D341Med (cell line): ENCODE results near the gene GRB10.
"Not testable (repeated sequence)": the region's sequence is repeated elsewhere in the genome, so short reads cannot be mapped to it uniquely, and the experiment has no call there.

Experiments
- DNase-seq: peaks from one replicate; pipeline ENCODE4 v3.0.0; 2012; ENCODE audit warnings: low spot score

Gene GRB10

DNA sequence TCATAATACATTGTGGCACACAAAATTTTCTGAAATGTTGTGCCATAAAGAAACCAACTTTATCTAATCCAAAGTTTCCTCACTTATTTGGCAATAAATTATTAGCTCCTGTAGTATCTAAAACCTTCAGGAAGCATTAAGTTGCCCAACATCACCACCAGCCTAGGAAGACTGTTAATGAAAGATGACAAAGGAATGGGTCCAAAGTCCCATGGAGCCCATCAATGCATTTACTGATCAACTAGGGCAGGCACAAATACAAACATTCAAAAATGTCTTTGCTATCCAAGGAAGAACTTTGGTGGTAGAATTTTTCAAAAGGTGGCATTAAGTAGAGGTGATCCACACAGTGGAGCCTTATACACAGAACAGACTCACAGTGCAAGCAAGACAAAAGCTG lies 4.5 kb downstream of the GRB10 start:
- no peak for DNase-seq

DNA sequence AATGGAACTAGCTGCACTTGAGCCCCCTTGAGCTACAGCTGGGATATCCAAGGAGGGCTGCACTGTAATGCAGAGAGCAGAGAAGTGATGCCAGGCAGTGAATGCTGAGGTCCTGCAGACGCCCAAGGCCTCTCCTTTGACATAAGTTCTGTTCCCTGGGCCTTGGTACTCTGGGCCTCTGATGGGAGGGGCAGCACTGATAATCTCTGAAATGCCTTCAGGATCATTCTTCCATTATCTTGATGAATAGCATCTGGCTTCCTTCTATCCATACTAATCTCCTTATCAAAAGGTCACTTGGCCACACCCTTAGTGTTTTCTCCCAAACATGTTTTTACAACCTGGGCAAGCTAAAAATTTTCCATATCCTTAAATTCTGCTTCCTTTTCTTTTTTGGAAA lies 6.9 kb downstream of the GRB10 start:
- peak; percentile 51 for DNase-seq

DNA sequence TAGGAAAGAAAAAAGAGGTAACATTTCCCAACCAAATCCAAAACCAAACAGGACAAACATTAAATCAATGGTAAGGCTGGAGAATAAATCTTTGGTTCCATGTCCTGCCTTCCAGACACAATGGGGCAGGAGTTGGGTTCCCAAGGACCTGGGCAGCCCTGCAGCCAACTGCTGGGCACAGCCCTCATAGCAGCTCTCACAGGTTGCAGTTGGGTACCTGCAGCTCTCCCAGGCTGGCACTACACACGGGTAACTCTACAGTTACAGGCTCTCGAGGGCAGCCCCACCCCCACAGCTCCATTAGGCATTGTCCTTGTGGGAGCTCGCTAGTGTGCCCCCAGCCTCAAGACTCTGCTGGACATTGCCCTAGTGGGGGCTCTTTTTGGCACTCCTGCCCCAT lies 7.5 kb downstream of the GRB10 start:
- DNase-seq = no peak

DNA sequence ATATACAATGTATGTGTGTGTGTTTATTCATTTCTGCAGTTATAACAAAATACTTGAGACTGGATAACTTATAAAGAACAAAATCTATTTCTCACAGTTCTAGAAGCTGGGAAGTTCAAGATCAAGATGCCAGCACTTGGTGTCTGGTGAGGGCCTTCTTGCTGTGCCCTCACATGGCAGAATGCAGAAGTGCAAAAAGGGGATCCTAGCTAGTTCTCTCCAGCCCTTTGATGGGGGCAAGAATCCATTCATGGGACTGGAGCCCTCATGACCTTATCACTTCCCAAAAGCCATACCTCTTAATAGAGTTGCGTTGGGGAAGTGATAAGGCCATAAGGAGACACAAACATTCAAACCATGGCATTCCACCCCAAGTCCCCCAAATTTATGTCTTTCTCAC lies 8.4 kb downstream of the GRB10 start:
- no peak for DNase-seq

DNA sequence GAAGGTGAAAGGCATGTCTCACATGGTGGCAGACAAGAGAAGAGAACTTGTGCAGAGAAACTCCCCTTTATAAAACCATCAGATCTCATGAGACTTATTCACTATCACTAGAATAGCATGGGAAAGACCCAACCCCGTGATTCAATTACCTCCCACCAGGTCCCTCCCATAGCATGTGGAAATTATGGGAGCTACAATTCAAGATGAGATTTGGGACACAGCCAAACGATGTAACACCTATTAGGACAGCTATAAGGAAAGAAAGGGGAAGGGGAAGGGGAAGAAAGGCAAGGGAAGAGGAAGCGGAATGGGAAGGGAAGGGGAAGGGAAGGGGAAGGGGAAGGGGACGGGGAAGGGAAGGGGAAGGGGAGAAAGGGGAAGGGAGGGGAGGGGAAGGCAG lies 9.6 kb downstream of the GRB10 start:
- not testable (repeated sequence) for DNase-seq

DNA sequence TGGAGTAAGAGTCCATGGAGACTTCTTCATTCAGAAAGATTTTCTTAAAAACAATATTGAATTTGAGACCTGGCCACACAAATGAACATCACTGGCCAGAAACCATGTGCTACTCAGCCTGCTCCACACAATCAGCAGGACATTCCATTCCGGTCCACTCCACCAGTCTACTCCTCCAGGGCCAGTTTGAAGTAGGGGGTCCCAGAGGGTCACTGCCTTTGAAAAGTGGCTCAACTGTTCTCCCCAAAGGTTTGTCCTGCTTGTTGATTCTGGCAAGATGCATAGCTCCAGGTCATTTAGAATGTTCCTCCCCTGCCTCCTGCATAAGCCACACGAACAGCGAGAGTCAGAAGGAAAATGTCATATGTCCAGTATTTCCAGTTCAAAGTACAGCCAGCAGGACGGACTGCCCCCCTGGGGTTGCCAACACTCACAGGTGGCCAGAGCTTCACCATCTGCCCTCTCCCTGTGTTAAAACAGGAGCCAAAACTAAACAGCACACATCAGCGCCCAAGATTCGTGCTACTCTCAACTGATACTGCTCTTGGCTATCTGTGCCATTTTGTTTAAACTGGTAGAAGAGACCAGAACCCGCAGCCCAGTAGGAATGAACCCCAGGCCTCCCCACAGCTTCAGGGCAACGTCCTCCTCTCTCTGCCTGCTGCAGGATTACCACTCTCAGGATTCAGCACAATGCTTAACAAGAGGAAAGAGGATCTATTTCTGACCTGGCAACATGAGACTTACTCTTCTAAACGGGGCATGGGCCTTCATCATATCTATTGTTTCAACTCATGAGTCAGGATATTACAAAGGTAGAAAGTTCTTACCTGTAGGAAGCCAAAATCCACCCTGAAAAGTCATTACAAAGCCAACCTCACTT lies 11.3 kb downstream of the GRB10 start:
- DNase-seq = no peak

DNA sequence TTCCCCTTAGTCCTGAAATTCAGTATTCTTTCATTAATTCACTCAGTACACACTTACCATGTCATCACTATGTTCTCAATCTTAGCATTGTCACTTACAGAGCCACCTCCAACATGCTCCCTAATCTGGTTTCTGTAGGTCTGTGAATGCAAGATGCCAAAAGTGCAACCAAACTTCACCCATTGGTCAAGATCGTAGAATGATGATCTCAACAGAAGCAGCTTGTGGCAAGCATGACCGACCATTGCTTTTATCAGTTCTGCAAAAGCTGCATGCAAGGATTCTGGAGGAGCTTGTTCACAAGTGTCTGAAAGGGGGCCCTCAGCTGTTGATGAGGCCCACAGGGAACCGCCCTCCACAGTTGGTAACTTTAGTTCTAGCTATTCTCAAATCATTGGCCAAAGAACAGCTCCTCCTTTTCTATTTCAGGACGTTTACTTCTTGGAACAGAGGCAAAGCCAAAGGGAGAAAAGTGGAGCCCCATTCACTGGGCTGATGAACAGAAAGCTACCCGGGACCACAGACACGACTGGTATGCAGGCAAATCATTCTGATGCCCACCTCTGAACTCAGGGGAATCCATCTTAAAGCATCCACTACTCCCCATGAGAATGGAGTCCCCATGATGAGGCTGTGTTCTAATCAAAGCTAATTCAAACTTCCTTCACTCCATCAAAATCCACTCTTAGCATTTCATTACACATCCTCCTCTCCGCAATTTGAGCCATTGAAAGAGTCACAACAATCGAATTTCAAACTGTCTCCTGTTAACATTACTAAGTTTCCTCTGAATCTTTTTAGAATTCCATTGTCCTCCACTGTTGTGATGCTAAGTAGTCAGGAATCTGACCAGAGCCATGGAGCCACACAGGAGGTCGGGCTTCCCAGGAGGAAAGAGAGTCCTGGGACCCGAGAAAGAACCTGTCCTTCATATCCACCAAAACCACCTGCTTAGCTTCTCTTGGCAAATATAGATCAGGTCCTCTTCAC lies 13.9 kb downstream of the GRB10 start:
- no peak for DNase-seq

DNA sequence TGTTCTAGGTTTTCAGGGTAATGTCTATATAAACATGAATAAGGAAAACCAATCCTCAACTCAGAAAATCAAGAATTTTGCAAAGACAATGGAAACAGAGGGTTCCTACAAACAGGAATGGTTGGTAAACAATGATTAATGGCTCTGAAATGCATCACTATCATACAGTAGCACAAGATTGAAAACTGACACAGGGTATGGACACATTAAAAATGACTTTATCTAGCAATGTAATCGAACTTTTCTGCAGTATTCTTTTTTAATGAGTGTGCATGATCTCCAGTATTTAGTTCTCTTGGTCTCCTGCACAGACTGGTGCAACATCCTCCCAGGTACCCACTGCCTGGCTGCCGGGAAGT lies 15.9 kb downstream of the GRB10 start:
- no peak for DNase-seq

DNA sequence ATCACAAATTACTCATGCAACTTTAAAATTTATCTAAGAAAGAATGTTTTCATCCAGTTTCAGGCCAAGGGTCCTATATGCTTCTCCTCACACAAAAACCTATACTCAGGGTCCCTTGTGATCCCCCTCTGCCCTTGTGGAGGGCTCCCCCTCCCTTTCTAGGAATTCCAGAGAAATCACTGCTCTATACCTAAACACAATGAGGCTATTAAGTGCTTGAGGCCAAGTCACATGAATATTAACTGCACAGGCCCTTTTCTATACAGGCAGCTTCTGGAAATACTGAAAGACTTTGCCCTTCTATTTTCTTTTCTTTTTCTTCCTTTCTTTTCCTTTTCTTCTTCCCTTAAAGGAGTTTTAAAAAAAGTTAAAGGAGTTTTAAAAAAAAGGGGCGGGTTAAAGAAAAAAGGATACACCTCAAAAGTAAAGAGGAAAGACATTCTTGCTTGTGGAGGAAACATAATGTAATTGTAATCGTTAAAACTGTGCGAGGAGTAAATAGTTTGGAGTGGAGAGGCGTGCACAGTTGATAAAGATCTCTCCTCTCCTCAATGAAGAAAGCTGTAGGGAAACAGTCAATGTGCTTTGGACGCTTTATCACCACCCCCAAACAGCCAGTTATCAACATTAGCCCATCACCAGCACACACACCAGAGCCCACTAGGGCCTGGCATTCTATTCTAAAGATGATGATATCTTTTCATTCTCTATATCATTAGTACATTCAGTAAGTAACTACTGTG lies 16.4 kb downstream of the GRB10 start:
- no peak for DNase-seq

DNA sequence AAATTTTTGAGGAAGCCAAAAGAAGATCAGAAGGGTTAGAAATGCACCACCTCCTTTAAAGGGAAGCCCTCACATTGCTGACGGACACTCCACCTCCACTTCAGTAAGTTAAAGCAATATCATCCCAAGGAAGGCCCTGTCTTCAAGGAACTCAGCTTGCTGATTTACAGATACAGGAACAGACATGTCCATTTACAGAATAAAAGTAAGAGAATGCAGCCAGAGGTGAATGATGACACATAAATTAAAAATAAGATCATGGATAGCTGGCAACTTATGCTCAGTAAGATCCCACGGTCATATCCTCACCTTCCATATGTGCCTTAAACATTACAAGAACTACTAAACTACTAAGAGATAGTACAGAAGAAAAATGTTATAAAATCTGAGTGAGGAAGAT lies 20.4 kb downstream of the GRB10 start:
- no peak for DNase-seq

DNA sequence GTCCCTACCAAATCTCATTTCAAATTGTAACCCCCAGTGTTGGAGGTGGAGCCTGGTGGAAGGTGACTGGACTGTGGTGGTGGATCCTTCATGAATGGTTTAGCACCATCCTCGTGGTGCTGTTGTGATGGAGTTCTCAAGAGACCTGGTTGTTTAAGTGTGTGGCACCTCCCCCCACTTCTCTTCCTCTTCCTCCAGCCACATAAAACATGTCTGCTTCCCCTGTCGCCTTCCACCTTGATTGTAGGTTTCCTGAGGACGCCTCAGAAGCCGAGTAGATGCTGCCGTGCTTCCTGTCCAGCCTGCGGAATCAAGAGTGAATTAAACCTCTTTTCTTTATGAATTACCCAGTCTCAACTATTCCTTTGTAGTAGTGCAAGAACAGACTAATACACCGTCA lies 21.0 kb downstream of the GRB10 start:
- no peak for DNase-seq

DNA sequence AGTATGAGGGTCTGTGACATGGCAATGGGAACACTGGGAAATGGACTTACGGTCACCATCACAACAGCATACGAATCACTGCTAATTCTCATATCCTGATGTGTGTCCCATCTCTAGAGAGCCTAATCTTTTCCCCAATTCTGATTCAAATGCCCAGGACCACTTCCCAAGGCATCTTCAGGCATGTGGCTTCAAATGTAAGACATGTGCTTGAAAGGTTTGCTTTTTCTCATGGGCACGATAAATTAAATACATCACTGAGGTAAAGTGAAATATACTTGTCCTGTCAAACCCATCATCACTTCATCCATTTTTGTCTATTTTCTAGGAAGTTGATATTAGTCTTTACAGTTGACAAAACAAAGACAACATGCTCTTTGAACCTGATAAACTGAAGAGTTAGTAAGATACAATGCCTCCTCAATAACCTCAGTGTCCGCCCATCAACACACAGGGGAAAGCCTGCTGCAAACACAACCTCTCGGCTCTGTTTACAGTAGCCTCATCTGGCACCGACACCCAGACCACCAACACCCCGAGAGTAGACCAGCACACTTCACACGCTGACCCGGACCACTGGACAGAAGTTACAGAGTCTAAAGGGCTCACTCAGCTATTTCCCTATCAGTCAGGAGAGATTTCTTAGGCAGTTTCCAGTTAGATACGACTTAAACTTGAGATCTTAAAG lies 24.8 kb downstream of the GRB10 start:
- DNase-seq = no peak

DNA sequence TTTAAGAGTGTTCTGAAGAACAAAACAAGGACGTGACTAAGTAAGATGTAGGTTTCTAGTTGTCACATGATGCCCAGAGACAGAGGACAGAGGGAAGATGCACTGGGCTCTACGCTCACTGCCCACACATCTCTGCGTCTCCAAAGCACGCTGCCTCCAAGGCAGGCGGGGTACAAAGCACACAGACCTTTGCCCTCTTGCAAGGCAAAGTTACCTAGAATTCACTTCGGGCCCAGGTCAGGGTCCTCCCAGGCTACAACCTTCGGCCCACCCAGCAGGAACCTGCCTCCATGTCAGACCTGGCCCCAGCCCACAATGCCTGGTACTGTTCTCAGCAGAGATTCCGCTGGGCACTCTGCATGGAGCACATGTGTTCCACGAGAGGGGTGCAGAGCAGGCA lies 26.5 kb downstream of the GRB10 start:
- DNase-seq = no peak

DNA sequence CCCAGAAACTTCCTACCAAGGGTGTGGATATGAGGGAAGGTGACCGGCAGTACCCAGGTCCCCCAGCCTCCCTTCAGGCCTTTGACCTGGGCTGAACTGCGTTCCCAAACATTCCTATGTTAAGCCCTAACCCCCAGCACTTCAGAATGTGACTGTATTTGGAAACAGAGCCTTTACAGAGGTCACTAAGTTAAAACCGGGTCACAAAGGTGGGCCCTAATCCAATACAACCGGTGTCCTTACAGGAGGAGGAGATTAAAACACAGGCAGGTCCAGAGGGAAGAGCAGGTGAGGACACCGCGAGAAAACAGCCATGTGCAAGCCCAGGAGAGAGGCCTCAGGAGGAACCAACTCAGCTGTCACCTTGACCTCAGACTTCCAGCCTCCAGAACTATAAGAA lies 28.0 kb downstream of the GRB10 start:
- no peak for DNase-seq

DNA sequence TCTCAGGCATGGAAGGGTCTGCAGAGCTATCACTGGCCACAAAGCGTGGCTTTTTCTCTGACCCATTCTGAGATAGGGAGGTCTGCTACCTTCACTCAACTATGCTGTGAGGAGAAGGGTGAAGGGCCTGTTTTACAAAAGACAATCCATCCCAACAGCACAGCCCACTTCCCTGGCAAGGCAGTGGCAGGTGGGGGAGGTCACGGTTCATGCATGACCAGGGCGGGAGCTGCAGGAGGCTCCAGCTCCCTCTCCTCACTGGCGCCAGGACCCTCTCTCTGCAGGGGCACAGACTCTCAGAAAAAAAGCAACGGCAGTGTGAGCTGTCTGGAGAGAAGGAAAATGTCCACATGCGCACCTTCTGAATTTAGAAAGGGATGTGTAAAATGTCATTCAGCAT lies 28.5 kb downstream of the GRB10 start:
- DNase-seq = no peak

DNA sequence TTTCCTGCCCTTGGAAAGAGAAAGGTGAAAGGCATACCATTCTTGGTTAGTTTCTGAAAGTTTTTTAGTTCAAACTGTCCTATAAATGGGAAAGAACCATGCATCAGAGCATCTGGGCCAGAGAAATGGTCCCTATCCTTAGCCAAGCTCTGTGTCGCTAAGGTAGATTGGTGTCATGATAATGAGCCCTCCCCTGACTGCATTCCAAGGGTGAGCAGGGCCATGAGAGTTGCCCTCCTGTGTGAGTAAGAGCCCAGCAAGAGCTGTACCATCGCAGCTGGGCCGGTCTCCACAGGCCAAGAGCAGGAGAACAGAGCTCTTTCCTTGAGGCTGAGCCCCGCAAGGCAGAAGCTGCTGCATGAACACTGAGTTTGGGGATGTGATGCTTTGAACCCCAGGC lies 30.3 kb downstream of the GRB10 start:
- no peak for DNase-seq

DNA sequence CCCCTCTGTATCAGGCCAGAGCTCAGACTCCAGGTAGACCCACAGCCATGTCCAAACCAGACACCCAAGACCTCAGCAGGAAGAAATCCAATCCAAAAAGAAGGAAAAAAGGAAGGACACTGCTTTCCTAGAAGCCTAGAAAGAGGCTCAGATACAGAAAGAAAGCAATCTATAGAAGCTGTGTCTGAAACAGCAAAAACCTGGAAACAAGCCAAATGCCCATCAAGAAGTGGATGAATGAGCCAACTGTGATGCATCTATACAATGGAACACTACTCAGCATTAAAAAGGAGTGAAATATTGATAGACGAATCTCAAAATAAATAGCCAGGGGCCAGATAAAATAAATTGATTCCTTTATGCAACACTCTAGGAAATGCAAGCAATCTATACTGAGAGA lies 31.6 kb downstream of the GRB10 start:
- DNase-seq = no peak

DNA sequence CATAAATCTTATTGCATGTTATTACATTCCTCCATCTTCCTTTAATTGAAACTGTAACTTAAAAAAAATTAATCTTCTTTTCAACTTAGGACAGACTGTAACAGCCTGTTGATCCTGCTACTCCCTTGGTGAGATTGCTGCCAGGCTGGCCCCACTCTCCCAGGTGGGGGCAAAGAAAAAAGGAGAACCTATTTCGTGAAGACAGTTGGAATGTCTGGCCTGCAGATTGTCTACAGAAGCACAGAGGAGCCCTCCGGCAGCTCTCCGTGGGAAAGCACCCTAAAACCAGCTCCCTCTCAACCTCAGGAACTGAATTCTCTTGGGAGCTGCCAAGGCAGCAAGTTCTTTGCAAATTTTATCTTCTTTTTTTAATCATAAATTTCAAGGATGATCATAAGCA lies 32.8 kb downstream of the GRB10 start:
- no peak for DNase-seq

DNA sequence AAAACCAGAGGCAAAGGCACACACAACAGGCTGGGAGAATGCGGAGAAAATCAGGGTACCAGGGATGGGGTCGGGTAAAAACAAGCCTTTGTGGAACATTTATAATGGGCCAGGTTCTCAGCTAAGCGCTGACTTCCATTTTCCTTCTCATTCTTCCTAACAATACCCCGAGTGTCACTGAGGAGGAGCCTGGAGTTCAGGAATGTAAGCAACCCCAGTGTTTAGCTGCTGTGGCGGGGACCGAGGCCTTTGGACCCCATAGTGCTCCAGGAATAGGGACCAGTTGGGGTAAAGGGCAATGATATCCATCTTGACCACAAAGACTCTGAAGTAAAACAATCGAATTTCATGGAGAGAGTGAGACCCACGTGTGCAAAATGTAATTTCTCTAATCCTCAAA lies 34.2 kb downstream of the GRB10 start:
- DNase-seq = no peak

DNA sequence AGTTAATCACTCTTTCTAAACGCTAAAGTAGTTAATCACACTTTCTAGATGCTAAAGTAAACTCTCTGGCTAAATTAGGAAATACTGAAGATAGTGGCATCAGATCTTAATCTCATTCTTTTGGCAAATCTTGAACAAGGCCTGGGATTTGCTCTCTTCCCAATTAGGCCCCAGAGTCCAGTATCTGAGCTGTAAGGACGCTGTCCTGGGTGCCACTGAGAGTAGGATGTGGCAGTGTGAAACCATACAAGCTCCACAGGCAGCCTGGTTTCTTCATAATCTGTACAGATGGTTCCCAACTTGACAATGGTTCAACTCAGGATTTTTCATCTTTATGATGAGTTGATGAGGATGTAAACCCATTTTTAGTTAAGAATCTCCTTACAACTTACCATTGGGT lies 36.9 kb downstream of the GRB10 start:
- no peak for DNase-seq

DNA sequence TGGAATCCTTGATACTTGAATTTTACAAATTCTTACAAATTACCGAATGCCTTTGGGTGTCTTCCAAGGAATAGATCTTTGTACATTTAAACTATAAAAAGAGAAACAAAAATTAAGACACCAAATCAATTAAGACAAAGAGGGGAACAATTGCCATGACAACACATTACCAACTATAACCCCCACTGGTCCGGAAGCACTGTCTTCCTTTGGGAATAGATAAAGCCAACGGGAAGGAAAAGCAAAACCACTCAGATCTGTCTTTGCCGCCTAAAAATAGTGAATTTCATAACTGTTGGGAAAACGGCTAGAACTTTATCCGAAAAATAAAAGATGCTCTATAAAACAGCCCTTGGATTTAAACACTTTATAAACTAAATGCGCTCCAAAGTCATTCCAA lies 37.4 kb downstream of the GRB10 start:
- DNase-seq = no peak

DNA sequence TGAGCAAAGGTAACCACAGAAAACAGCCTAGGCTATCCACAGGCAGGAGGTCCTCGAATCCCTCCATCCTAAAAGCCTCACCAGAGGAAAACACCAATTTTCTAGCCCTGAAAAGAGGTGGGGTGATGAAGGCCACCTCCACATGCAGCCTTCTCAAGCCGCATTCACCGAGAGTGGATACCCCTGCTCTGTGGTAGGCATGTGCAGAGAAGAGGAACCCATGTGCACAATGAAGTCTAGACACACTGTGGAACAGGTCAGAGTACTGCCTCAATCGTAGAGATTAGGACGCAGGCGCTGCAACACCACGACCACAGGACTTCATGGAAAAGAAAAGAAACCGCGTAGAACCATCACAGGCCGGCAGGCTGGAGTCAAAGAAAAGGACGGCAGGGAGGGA lies 38.8 kb downstream of the GRB10 start:
- no peak for DNase-seq
